ENCODE data around the gene KRT80.

The KRT80 gene

DNA sequence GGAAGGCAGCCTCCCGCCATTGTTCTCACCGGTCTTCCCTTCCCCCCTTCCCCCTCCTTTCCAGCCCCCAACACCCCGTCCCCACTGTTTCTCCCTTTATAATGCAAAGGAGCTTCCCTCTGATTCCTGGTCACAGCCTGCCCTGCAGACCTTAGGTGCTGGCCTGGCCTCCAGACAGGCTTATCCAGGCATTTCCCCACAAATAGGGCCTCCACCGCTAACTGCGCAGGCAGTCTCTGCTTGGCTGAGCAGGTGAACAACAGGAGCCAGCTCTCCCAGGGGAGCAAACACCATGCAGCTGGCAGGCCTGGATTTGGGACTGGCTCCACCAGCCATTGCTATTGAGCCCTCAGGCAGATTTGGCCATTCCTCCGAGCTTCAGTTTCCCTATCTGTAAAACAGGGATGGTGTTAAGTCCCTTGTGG lies 66.3 kb downstream of the KRT80 start:
- Mint-ChIP-seq H3K9me3 (no peaks in the 10 kb centered on the region), H3K27ac (no peak overlapping the region), H3K36me3 (ENCODE audit: low read depth) (no peaks in the 10 kb centered on the region), H3K4me3 (no peak overlapping the region), H3K4me1 (ENCODE audit: low read depth) (peaks cover 3% of the 10 kb centered on the region), H3K27me3 (ENCODE audit: low read depth) (peaks cover 37% of the 10 kb centered on the region)

DNA sequence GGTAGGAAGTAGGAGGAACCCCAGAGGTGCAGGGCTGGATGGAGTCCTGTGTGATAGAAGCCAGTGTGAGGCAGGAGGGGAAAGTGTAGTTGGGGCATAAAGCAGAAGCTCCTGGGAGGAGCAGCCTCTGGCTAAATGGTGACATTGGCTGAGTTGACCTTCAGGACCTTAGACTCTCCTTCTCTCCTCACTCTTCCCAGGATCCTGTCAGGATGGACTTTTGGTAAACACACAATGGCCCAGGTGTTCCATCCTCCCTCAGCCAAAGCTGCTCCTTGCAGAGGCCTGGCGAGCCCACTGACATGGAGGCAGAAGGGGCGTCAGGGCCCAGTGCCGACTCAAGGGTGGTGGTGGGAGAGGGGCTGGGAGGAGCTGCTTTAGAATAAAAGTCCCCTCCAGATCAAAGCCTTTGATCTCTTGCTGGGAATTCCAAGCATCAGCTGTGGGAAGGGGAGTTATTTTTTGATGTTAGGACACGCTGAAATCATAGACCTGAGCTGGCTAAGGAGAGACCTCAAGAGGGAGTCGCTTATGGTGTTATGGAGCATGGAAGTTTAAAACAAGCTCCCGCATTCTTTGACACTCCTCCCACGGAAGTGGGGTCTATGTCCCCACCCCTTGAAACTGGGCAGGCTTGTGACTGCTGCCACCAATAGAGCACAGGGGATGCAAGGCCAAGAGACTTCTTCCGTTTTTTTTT lies 68.2 kb downstream of the KRT80 start:
- H3K27ac Mint-ChIP-seq = no peak overlapping the region
- H3K36me3 Mint-ChIP-seq (ENCODE audit: low read depth) = no peaks in the 10 kb centered on the region
- H3K4me3 Mint-ChIP-seq = no peak overlapping the region
- peaks cover 41% of the 10 kb centered on the region for H3K27me3 Mint-ChIP-seq (ENCODE audit: low read depth)
- peaks cover 11% of the 10 kb centered on the region for H3K4me1 Mint-ChIP-seq (ENCODE audit: low read depth)
- H3K9me3 Mint-ChIP-seq = no peaks in the 10 kb centered on the region

DNA sequence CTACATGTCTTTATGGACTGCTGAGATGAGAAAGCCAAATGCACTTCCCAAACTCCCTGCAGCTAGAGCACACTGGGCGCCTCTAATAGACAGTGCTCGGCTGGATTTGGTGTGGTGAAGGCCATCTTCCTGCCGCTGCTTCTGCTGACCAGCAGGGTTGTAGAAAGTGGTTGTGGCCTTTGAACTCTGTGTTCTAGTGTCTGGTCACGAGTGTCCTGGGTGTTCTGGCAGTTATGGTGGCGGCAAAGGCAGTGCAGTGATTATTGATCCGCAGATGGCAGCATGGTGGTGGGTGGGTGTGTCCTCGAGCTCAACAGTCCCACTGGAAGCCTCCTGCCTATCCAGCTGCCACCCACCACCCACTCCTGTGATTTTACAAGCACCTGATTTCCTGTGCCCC lies 68.9 kb downstream of the KRT80 start:
- Mint-ChIP-seq H3K4me3 (no peak overlapping the region), H3K4me1 (ENCODE audit: low read depth) (peaks cover 16% of the 10 kb centered on the region), H3K27ac (no peak overlapping the region), H3K36me3 (ENCODE audit: low read depth) (no peaks in the 10 kb centered on the region), H3K27me3 (ENCODE audit: low read depth) (peaks cover 38% of the 10 kb centered on the region), H3K9me3 (no peaks in the 10 kb centered on the region)

DNA sequence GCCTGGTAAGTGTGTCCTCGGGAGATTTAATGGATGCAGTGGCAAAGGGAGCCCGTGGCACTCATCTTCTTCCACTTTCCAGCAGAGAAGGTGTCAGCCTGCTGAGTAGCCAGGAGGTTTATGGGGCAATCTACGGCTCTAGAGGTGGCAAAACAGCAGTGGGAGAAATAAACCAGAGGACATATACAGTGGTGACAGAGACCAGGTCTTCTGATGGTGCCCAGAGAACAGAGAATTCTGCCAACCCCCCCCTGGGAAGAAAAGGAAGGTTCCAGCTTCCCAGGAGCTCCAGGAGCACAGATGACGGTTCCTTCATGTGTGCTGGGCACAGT lies 69.3 kb downstream of the KRT80 start:
- Mint-ChIP-seq H3K27me3 (ENCODE audit: low read depth) (peaks cover 36% of the 10 kb centered on the region), H3K27ac (no peak overlapping the region), H3K36me3 (ENCODE audit: low read depth) (no peaks in the 10 kb centered on the region), H3K9me3 (no peaks in the 10 kb centered on the region), H3K4me1 (ENCODE audit: low read depth) (peaks cover 16% of the 10 kb centered on the region), H3K4me3 (no peak overlapping the region)

DNA sequence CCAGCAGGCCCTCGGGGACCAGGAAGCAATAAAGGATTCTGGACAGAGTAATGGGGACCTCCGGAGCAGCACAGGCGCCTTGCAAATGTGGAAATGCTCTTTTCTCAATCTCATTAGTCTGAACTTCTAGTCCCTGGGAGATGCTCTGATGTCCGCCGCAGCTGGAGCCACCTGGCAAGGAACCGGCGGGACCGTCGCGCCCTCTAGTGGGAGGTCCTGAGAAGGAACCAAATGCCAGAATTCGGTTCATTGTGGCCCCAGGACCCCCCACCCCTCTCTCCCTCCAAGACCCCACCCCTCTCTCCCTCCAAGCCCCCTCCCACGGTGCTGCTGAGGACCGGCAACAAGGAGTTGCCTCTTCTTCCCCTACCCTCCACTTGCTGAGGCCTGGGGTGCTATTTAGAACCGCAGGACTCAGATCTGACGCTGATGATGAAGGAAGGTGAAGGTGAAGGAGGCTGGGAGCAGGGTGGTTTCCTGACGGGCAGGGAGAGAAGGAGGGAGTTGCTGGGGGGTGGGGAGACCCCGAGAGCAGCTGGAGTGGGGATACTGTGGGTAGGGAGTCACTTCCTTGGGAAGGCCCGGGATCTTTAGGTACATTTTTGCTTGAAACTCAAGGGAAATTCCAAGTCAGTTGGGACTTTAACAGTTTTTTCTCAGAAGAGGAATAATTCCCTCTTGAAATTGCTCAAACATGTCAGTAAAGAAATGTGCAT lies 69.8 kb downstream of the KRT80 start:
- Mint-ChIP-seq H3K4me3 (no peak overlapping the region), H3K4me1 (ENCODE audit: low read depth) (peaks cover 17% of the 10 kb centered on the region)

DNA sequence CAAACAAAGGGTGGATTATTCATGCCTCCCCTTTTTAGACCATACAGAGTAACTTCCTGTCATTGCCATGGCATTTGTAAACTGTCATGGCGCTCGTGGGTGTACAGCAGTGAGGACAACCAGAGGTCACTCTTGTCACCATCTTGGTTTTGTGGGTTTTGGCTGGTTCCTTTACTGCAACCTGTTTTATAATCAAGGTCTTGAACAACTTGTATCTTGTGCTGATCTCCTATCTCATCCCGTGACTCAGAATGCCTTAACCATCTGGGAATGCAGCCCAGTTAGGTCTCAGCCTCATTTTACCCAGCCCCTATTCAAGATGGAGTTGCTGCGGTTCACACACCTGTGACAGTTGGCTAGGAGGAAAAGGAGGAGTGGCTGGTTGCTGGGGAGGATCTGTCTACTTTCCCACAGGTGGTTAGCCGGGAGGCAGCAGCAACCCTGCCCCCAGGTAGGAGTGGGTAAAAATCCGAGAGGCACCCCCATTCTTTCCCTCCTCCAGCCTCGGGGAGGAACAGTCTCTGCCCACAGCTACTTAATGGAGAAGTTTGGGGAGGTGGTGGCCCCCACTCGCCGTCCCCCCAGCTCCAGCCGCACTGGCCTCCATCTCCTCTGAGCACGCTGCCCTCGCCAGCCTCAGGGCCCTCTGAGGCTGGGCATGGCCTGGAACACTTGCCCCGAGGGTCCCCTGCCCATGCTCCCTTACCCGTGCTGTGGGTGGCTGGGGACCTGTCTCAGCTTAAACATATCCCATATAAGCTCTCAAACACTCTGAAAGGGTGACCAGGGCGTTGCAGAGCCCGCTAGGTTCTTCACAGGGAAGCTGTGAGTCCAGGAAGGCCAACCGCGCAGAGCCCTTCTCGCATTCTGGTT lies 70.6 kb downstream of the KRT80 start:
- H3K27ac Mint-ChIP-seq = no peak overlapping the region
- no peak overlapping the region for H3K4me3 Mint-ChIP-seq
- no peaks in the 10 kb centered on the region for H3K9me3 Mint-ChIP-seq
- no peaks in the 10 kb centered on the region for H3K36me3 Mint-ChIP-seq (ENCODE audit: low read depth)
- peaks cover 27% of the 10 kb centered on the region for H3K27me3 Mint-ChIP-seq (ENCODE audit: low read depth)
- H3K4me1 Mint-ChIP-seq (ENCODE audit: low read depth) = peaks cover 25% of the 10 kb centered on the region

More for the DNA sequence above, 69.8 kb downstream of the KRT80 start:
- no peaks in the 10 kb centered on the region for H3K9me3 Mint-ChIP-seq
- H3K27ac Mint-ChIP-seq = no peak overlapping the region
- no peaks in the 10 kb centered on the region for H3K36me3 Mint-ChIP-seq (ENCODE audit: low read depth)
- peaks cover 31% of the 10 kb centered on the region for H3K27me3 Mint-ChIP-seq (ENCODE audit: low read depth)

DNA sequence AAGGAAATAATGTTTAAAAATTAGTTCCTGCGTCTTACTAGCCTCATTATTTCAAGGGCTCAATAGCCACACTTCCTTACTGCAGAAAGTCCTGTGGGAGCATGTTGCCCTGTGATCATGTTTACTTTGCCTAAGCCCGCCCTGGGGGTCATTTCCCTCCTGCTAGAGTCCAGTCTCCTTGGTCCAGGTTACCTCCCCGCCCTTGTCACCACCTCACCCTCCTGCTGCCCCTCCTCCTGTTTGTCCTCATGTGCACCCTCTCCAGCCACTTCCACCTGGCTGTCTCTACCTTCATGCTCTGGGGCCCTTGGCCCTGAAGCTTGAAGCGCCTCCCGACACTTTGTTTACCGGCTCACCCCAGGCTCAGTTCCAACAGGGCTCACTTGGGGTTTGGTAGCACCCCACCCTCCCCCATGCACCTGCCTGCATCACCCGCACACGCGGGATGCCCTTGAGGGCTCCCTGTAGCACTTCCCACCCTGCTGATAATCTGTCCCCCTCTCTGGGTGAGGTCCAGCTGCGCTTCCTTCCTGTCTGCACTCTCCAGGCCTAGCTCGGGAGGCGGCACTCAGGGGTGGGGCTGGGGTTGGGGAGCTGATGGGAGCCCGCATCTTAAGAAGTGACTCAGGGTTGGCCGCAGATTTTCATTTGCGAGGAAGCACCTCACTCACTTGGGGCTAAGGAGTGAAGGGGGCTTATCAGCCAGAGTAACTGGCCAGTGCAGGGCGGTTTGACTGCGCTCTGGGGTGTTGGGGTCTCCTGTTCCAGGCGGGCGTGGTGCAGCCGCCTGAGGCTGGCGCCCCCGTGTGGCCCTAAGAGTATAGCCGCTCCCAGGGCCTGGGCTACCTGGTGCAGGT lies 72.2 kb downstream of the KRT80 start:
- H3K4me3 Mint-ChIP-seq = no peak overlapping the region
- no peak overlapping the region for H3K27ac Mint-ChIP-seq
- no peaks in the 10 kb centered on the region for H3K9me3 Mint-ChIP-seq
- peaks cover 28% of the 10 kb centered on the region for H3K4me1 Mint-ChIP-seq (ENCODE audit: low read depth)
- H3K27me3 Mint-ChIP-seq (ENCODE audit: low read depth) = peaks cover 24% of the 10 kb centered on the region
- no peaks in the 10 kb centered on the region for H3K36me3 Mint-ChIP-seq (ENCODE audit: low read depth)
